HuH-7.5 (cell line): Measurements from ENCODE around the gene CLIP1.

Experiments
- DNase-seq: peaks from one replicate; pipeline ENCODE4 v3.0.0; 2011; ENCODE audit warnings: low spot score

CLIP1 gene

GRCh38 chr12:122245553-122245952, 176.9 kb downstream of the CLIP1 start:
- DNase-seq: no peak

GRCh38 chr12:122244565-122245371, 177.7 kb downstream of the CLIP1 start:
- no peak for DNase-seq

- DNase-seq: no peak
Measured at GRCh38 chr12:122243965-122244364, 178.5 kb downstream of the CLIP1 start.

GRCh38 chr12:122238861-122239260, 183.6 kb downstream of the CLIP1 start:
- no peak for DNase-seq

- no peak for DNase-seq
Measured at GRCh38 chr12:122235741-122236140, 186.7 kb downstream of the CLIP1 start.

- no peak for DNase-seq
Measured at GRCh38 chr12:122232691-122233090, 189.8 kb downstream of the CLIP1 start.

- DNase-seq: no peak
Measured at GRCh38 chr12:122230798-122231197, 191.7 kb downstream of the CLIP1 start.

- no peak for DNase-seq
Measured at GRCh38 chr12:122228092-122228491, 194.4 kb downstream of the CLIP1 start.

GRCh38 chr12:122227341-122227740, 195.1 kb downstream of the CLIP1 start:
- no peak for DNase-seq

GRCh38 chr12:122226366-122227125, 195.9 kb downstream of the CLIP1 start:
- no peak for DNase-seq

- DNase-seq: peak; percentile 86
Measured at GRCh38 chr12:122225683-122226365, 196.6 kb downstream of the CLIP1 start, which contains the start of gene DIABLO. DIABLO (minus strand) TSS chr12:122226052; CDS start chr12:122226014, 38 bp downstream.
